22Rv1 (cell line): ENCODE measurements around the gene KRTAP10-11.
"Not testable (repeated sequence)": the region's sequence is repeated elsewhere in the genome, so short reads cannot be mapped to it uniquely, and the experiment has no call there.

Source experiments
- ZFX ChIP-seq: fragments of 450-650 bp; IDR thresholded peaks from 2 replicates; pipeline ENCODE4 v1.6.1; 2017; ENCODE audit warnings: antibody characterized with exemption, borderline replicate concordance
- TF ChIP-seq, protein P1 (sequence below): fragments of 450-650 bp; IDR thresholded peaks from 2 replicates; pipeline ENCODE4 v1.5.1; 2017; ENCODE audit warnings: mild to moderate bottlenecking

DNA sequence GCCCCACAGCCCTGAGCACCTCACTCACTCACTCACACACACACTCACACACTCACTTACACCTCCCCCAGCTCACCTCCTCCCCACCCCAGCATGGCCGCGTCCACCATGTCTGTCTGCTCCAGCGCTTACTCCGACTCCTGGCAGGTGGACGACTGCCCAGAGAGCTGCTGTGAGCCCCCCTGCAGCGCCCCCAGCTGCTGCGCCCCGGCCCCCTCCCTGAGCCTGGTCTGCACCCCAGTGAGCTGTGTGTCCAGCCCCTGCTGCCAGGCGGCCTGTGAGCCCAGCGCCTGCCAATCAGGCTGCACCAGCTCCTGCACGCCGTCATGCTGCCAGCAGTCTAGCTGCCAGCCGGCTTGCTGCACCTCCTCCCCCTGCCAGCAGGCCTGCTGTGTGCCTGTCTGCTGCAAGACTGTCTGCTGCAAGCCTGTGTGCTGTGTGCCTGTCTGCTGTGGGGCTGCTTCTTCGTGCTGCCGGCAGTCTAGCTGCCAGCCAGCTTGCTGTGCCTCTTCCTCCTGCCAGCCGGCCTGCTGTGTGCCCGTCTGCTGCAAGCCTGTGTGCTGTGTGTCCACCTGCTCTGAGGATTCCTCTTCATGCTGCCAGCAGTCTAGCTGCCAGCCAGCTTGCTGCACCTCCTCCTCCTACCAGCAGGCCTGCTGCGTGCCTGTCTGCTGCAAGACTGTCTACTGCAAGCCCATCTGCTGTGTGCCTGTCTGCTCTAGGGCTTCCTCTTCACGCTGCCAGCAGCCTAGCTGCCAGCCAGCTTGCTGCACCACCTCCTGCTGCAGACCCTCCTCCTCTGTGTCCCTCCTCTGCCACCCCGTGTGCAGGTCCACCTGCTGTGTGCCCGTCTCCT, at the start of gene KRTAP10-11:
- TF ChIP-seq, protein P1, sequence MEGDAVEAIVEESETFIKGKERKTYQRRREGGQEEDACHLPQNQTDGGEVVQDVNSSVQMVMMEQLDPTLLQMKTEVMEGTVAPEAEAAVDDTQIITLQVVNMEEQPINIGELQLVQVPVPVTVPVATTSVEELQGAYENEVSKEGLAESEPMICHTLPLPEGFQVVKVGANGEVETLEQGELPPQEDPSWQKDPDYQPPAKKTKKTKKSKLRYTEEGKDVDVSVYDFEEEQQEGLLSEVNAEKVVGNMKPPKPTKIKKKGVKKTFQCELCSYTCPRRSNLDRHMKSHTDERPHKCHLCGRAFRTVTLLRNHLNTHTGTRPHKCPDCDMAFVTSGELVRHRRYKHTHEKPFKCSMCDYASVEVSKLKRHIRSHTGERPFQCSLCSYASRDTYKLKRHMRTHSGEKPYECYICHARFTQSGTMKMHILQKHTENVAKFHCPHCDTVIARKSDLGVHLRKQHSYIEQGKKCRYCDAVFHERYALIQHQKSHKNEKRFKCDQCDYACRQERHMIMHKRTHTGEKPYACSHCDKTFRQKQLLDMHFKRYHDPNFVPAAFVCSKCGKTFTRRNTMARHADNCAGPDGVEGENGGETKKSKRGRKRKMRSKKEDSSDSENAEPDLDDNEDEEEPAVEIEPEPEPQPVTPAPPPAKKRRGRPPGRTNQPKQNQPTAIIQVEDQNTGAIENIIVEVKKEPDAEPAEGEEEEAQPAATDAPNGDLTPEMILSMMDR = not testable (repeated sequence)
- TF ChIP-seq ZFX = not testable (repeated sequence)
